ENCODE data around the gene POLR3C. TPM values are rescaled to one million over a fixed set of nuclear protein-coding genes. Genes with fewer than 3 reads are reported as not detected.

Gene POLR3C
- total RNA-seq, 2 experiments from 2014 or later = 57.1 to 78.8 TPM

- Histone ChIP-seq H2AFZ (ENCODE audit: low read length) (no peak overlapping the region), H3K4me3 (ENCODE audit: low read depth, low read length, poor library complexity, severe bottlenecking) (no peak overlapping the region), H3K9me3 (ENCODE audit: low read length) (peaks cover 35% of the 10 kb centered on the region), H3K79me2 (ENCODE audit: insufficient read depth, low read depth, low read length) (peaks cover 34% of the 10 kb centered on the region), H3K27ac (ENCODE audit: low read depth, low read length, poor library complexity, severe bottlenecking) (no peak overlapping the region), H3K9me2 (ENCODE audit: insufficient read depth, low read length) (no peaks in the 10 kb centered on the region), H3K4me1 (ENCODE audit: insufficient read depth, low read length, poor library complexity, severe bottlenecking) (no peaks in the 10 kb centered on the region), H3K36me3 (ENCODE audit: insufficient read depth, low read length) (peaks cover 47% of the 10 kb centered on the region), H3K4me2 (ENCODE audit: low read length) (no peak overlapping the region), H4K20me1 (ENCODE audit: insufficient read depth, low read length) (no peaks in the 10 kb centered on the region)
- TF ChIP-seq CTCF (conservative IDR thresholded peaks at IDR 0.05; ENCODE audit: low read length) (no peak), EZH2phosphoT487 (IDR thresholded peaks at IDR 0.05; ENCODE audit: borderline replicate concordance, low read depth, low read length) (no peak)
- intact Hi-C loops (cut with micrococcal nuclease; ENCODE audit: unreplicated experiment) = no loop called here
- DNase-seq (ENCODE audit: low spot score) = no peak
- no TSS peak for BruUV-seq (replicated peaks)
- POLR2A ChIA-PET = no interaction called here
- CTCF ChIA-PET (ENCODE audit: unreplicated experiment) = no interaction called here
Observed at GRCh38 chr1:145799806-145800205, 24.2 kb upstream of the POLR3C start.

DNA sequence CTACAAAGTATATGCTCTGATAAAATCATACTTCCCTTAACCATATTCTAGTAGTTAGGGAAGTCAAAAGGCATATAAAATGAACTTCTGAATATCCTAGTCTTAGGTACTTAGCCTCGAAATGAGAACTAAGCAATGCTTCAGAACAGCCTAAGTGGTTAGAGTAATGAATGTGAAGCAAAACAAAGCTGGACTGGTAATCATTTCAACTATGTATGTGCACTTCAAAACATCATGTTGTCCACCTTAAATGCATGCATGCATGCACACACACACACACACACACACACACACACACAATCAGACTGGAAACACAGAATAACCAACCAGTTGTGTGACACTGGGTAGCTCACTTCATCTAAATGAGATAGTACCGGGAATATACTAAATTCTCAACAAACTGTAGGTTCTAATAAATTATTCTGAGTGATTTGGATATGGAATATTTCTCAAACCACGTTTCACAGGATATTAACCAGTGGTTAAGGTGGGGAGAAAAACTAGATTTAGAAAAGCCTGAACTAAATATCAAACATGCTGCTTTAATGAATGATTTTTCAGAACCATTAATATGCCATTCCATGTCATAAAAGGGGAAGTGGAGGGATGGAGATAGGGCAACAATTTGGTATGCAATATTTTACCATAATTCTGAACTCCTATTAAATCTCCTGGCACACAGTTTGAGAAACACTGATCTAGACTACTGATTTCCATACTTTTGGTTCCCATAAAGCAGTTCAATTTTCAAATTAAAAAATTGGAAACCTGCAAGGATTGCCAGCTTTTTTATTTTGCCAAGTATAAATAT is 19.6 kb upstream of the POLR3C start:
- CTCF ChIA-PET (ENCODE audit: unreplicated experiment) = no interaction called here
- no peak for TF ChIP-seq EZH2phosphoT487 (IDR thresholded peaks at IDR 0.05; ENCODE audit: borderline replicate concordance, low read depth, low read length)
- no peak for TF ChIP-seq CTCF (conservative IDR thresholded peaks at IDR 0.05; ENCODE audit: low read length)
- no peak for DNase-seq (ENCODE audit: low spot score)
- intact Hi-C loops (cut with micrococcal nuclease; ENCODE audit: unreplicated experiment) = no loop called here
- POLR2A ChIA-PET = interaction anchor here (0.6 to 1.0 kb wide), 2 partner anchors 46 to 101 kb away, joined by 3 read pairs; no protein-coding TSS in a partner anchor
- Histone ChIP-seq H2AFZ (ENCODE audit: low read length) (no peak overlapping the region), H3K79me2 (ENCODE audit: insufficient read depth, low read depth, low read length) (peaks cover 53% of the 10 kb centered on the region), H3K9me2 (ENCODE audit: insufficient read depth, low read length) (no peaks in the 10 kb centered on the region), H3K4me3 (ENCODE audit: low read depth, low read length, poor library complexity, severe bottlenecking) (no peak overlapping the region), H3K36me3 (ENCODE audit: insufficient read depth, low read length) (peaks cover 4% of the 10 kb centered on the region; the same call in 1 of the 2 replicates), H3K9me3 (ENCODE audit: low read length) (no peaks in the 10 kb centered on the region), H3K4me2 (ENCODE audit: low read length) (no peak overlapping the region), H3K4me1 (ENCODE audit: insufficient read depth, low read length, poor library complexity, severe bottlenecking) (no peaks in the 10 kb centered on the region), H3K27ac (ENCODE audit: low read depth, low read length, poor library complexity, severe bottlenecking) (no peak overlapping the region), H4K20me1 (ENCODE audit: insufficient read depth, low read length) (no peaks in the 10 kb centered on the region)
- no TSS peak for BruUV-seq (replicated peaks)

DNA sequence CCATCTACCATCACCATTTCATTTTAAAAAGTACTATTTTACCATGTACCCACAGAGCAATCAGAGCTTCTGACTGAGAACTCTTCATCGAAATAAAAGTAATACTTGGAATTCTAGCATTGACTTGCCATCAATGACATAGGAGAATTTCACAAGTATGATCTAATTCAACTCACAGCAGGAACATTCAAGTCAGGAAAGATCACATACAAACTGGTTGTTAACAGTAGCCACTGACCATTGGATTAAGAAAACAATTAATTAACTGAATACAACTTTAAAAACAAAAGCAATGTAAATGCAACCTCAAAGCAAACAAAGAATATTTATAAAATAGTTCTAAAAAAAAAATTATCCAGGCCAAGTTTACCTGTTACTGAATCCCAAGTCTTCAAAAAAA is 18.9 kb upstream of the POLR3C start:
- intact Hi-C loops (cut with micrococcal nuclease; ENCODE audit: unreplicated experiment) = no loop called here
- Histone ChIP-seq H3K4me1 (ENCODE audit: insufficient read depth, low read length, poor library complexity, severe bottlenecking) (no peaks in the 10 kb centered on the region), H3K4me3 (ENCODE audit: low read depth, low read length, poor library complexity, severe bottlenecking) (no peak overlapping the region), H3K27ac (ENCODE audit: low read depth, low read length, poor library complexity, severe bottlenecking) (no peak overlapping the region), H2AFZ (ENCODE audit: low read length) (no peak overlapping the region), H3K79me2 (ENCODE audit: insufficient read depth, low read depth, low read length) (peaks cover 53% of the 10 kb centered on the region), H4K20me1 (ENCODE audit: insufficient read depth, low read length) (no peaks in the 10 kb centered on the region), H3K4me2 (ENCODE audit: low read length) (no peak overlapping the region), H3K9me3 (ENCODE audit: low read length) (no peaks in the 10 kb centered on the region), H3K36me3 (ENCODE audit: insufficient read depth, low read length) (no peaks in the 10 kb centered on the region), H3K9me2 (ENCODE audit: insufficient read depth, low read length) (no peaks in the 10 kb centered on the region)
- TF ChIP-seq EZH2phosphoT487 (IDR thresholded peaks at IDR 0.05; ENCODE audit: borderline replicate concordance, low read depth, low read length) (no peak), CTCF (conservative IDR thresholded peaks at IDR 0.05; ENCODE audit: low read length) (no peak)
- CTCF ChIA-PET (ENCODE audit: unreplicated experiment) = no interaction called here
- no TSS peak for BruUV-seq (replicated peaks)
- no peak for DNase-seq (ENCODE audit: low spot score)
- POLR2A ChIA-PET = interaction anchor here (0.6 to 1.6 kb wide), 5 partner anchors 8 to 102 kb away, joined by 3 to 5 read pairs (median 3); no protein-coding TSS in a partner anchor
